Smooth muscle cell of the pulmonary artery (primary cell): ENCODE data around the gene MBIP. TPM values are rescaled to one million over a fixed set of nuclear protein-coding genes. Genes with fewer than 3 reads are reported as not detected.

Experiments
- total RNA-seq: library from RNA; depleted of rRNA; stranded (reverse); fragments of >200 nt; gene quantifications from 2 replicates; pipeline ENCODE4 v1.2.3, GENCODE V29; 2014

Gene MBIP, protein sequence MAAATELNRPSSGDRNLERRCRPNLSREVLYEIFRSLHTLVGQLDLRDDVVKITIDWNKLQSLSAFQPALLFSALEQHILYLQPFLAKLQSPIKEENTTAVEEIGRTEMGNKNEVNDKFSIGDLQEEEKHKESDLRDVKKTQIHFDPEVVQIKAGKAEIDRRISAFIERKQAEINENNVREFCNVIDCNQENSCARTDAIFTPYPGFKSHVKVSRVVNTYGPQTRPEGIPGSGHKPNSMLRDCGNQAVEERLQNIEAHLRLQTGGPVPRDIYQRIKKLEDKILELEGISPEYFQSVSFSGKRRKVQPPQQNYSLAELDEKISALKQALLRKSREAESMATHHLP
- total RNA-seq: 8.8 and 12.8 TPM in 2 replicates

DNA sequence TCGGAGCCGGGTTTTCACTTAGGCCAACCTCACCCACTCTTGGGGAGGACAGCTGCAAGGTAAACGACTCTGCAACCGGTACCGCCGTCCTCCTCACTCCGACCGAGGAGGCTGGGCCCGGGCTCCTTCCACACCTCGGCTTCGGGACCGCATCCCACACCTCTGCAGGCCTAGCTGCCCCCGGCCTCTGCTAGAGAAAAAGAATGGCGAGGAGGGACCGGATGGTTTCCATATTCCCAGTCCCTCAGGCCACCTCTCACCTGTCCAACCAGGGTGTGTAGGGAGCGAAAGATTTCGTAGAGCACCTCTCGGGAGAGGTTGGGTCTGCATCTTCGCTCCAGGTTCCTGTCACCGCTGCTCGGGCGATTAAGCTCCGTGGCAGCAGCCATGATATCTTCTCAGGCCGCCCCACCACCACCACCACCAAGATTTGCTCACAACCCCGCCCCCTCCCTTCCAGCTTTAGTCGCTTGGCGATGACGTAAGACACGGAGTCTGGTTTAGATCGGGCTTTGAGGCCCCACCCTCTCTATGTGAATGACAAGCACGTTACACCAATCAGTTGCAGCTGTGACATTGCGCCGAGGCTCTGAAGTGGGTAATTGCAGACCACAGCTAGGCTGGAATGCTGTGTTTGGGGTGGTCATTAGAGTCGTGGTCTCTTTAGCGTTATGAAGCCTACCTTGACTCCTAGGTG is at the start of gene MBIP:
TSS of gene MBIP (minus strand) at position 438 of the 697 bp plus-strand sequence. CDS start at position 389, 49 bp downstream.

Other genes starting within 250 kb of the MBIP start
- gene PTCSC3, start 143.9 kb downstream of the MBIP start, total RNA-seq: not detected in 2 replicates
- gene NKX2-1, start 199.6 kb upstream of the MBIP start, total RNA-seq: not detected in 2 replicates